Sigmoid colon (tissue), 7 donors: ENCODE measurements around the gene RCE1. TPM values are rescaled to one million over a fixed set of nuclear protein-coding genes. Genes with fewer than 3 reads are reported as not detected.

Experiments
- DNase-seq: peaks from one replicate; pipeline ENCODE4 v3.0.0-alpha.2; 2019
- H3K27ac ChIP-seq, 4 donors: fragments of 200-600 bp; sonication (generic); one replicate each; pipeline ENCODE4 v1.5.1; 2016 to 2019; ENCODE audit warnings: mild to moderate bottlenecking in 1 of 4
- H3K27me3 ChIP-seq, 3 donors: fragments of 200-600 bp; sonication (generic); one replicate each; pipeline ENCODE4 v1.5.1; 2019; ENCODE audit warnings: mild to moderate bottlenecking in 1 of 3
- H3K36me3 ChIP-seq, 4 donors: fragments of 200-600 bp; sonication (generic); one replicate each; pipeline ENCODE4 v1.5.1; 2016 to 2019
- H3K4me1 ChIP-seq, 4 donors: fragments of 200-600 bp; sonication (generic); one replicate each; pipeline ENCODE4 v1.5.1; 2017 to 2019
- H3K4me3 ChIP-seq, 4 donors: fragments of 200-600 bp; sonication (generic); one replicate each; pipeline ENCODE4 v1.5.1; 2017 to 2019; ENCODE audit warnings: mild to moderate bottlenecking in 2 of 4, moderate library complexity in 1 of 4
- H3K9me3 ChIP-seq, 4 donors: fragments of 200-600 bp in 3 of 4; sonication (generic) in 3 of 4; one replicate each; pipeline versions ENCODE4 v1.5.1 to v1.6.1; 2013 to 2019
- CTCF ChIP-seq, 4 experiments: fragments of 450-650 bp in 3 of 4; fragments of 200-600 bp in 1 of 4; IDR thresholded peaks; one replicate each; pipeline ENCODE4 v1.5.1; 2016 to 2019; ENCODE audit warnings: antibody characterized with exemption in 4 of 4, mild to moderate bottlenecking in 3 of 4, moderate library complexity in 2 of 4
- EP300 ChIP-seq, 4 donors: sonication (generic); formaldehyde crosslinking; IDR thresholded peaks; one replicate each; pipeline ENCODE4 v1.6.1; 2017; ENCODE audit warnings: antibody characterized with exemption in 4 of 4
- POLR2A ChIP-seq, 2 donors: fragments of 450-650 bp; IDR thresholded peaks; one replicate each; pipeline ENCODE4 v1.6.1; 2016; ENCODE audit warnings: antibody characterized with exemption in 2 of 2, mild to moderate bottlenecking in 2 of 2, moderate library complexity in 2 of 2
- POLR2AphosphoS5 ChIP-seq, 4 donors: sonication (generic); formaldehyde crosslinking; IDR thresholded peaks; one replicate each; pipeline ENCODE4 v1.6.1; 2017; ENCODE audit warnings: antibody characterized with exemption in 4 of 4
- WGBS, 2 donors: extraction: QIAGEN DNeasy Blood & Tissue Kit; methylation state at CpG; one replicate each; pipeline ENCODE4 v1.1.7; 2013; 5-methylcytosine and 5-hydroxymethylcytosine counted together
- intact Hi-C: fragments of 100-400 bp; cut with DNase I; formaldehyde crosslinking; loops from one replicate; pipeline ENCODE4 v1.15.1; 2023
- polyA plus RNA-seq, 3 donors: library from polyadenylated mRNA; stranded (reverse); fragments of 200-250 nt; gene quantifications; one replicate each; pipeline ENCODE4 v1.2.3, GENCODE V29; 2013
- total RNA-seq, 4 donors: library from RNA; depleted of rRNA; stranded (reverse); fragments of >200 nt; gene quantifications; one replicate each; pipeline ENCODE4 v1.1.0, GENCODE V29; 2016
- donor health status: healthy with polysubstance abuse.
- donor health status: Bipolar disorder and iron deficiency.
- donor health status: healthy.

Gene RCE1
- total and polyA plus RNA-seq, 7 donors: 6.1 to 23.0 (median 8.4) TPM

- no peak overlapping the region for H3K4me3 ChIP-seq
- intact Hi-C loops: no loop called here
- H3K27me3 ChIP-seq: no peaks in the 10 kb centered on the region
- no peak for TF ChIP-seq POLR2AphosphoS5 (IDR thresholded peaks at IDR 0.05)
- H3K9me3 ChIP-seq: no peaks in the 10 kb centered on the region
- H3K27ac ChIP-seq: no peak overlapping the region
- no peaks in the 10 kb centered on the region for H3K36me3 ChIP-seq
- 80 to 83% methylated on average over 9 of the region's 9 CpGs for WGBS, 2 donors
- peaks cover 0 to 8% (median 7%) of the 10 kb centered on the region in 4 donors for H3K4me1 ChIP-seq
- no peak for DNase-seq
These were observed 34.5 kb downstream of the RCE1 start for GRCh38 chr11:66877588-66878385.

GRCh38 chr11:66878474-66878873, 35.2 kb downstream of the RCE1 start:
- TF ChIP-seq EP300 (IDR thresholded peaks at IDR 0.05) (no peak), CTCF (IDR thresholded peaks at IDR 0.05) (no peak), POLR2A (IDR thresholded peaks at IDR 0.05) (no peak), POLR2AphosphoS5 (IDR thresholded peaks at IDR 0.05) (no peak)
- WGBS, 2 donors: 70 to 73% methylated on average over 12 of the region's 12 CpGs
- H3K4me3 ChIP-seq: no peak overlapping the region
- intact Hi-C loops: no loop called here
- no peaks in the 10 kb centered on the region for H3K36me3 ChIP-seq
- H3K9me3 ChIP-seq: no peaks in the 10 kb centered on the region
- H3K27ac ChIP-seq: no peak overlapping the region
- H3K4me1 ChIP-seq: peaks cover 0 to 12% (median 9%) of the 10 kb centered on the region in 4 donors
- DNase-seq: no peak
- no peaks in the 10 kb centered on the region for H3K27me3 ChIP-seq

GRCh38 chr11:66879000-66879399, 35.8 kb downstream of the RCE1 start:
- no peak for DNase-seq
- no peak for TF ChIP-seq CTCF (IDR thresholded peaks at IDR 0.05)
- TF ChIP-seq POLR2A (IDR thresholded peaks at IDR 0.05): no peak
- no peak for TF ChIP-seq EP300 (IDR thresholded peaks at IDR 0.05)
- TF ChIP-seq POLR2AphosphoS5 (IDR thresholded peaks at IDR 0.05): no peak
- Histone ChIP-seq H3K27ac (no peak overlapping the region), H3K9me3 (no peaks in the 10 kb centered on the region), H3K27me3 (no peaks in the 10 kb centered on the region), H3K4me3 (no peak overlapping the region), H3K4me1 (peaks cover 0 to 14% (median 9%) of the 10 kb centered on the region in 4 donors), H3K36me3 (no peaks in the 10 kb centered on the region)
- intact Hi-C loops: no loop called here
- WGBS, 2 donors: 90 to 95% methylated on average over 7 of the region's 7 CpGs

GRCh38 chr11:66879583-66879982, 36.3 kb downstream of the RCE1 start:
- Histone ChIP-seq H3K4me1 (peaks cover 0 to 14% (median 9%) of the 10 kb centered on the region in 4 donors), H3K9me3 (no peaks in the 10 kb centered on the region), H3K4me3 (no peak overlapping the region), H3K27me3 (no peaks in the 10 kb centered on the region), H3K27ac (no peak overlapping the region), H3K36me3 (no peaks in the 10 kb centered on the region)
- intact Hi-C loops: no loop called here
- TF ChIP-seq EP300 (IDR thresholded peaks at IDR 0.05) (no peak), CTCF (IDR thresholded peaks at IDR 0.05) (no peak), POLR2AphosphoS5 (IDR thresholded peaks at IDR 0.05) (no peak), POLR2A (IDR thresholded peaks at IDR 0.05) (no peak)
- 91 to 95% methylated on average over 9 of the region's 9 CpGs for WGBS, 2 donors
- DNase-seq: no peak

GRCh38 chr11:66879999-66880398, 36.8 kb downstream of the RCE1 start:
- Histone ChIP-seq H3K27ac (no peak overlapping the region), H3K36me3 (no peaks in the 10 kb centered on the region), H3K4me1 (peaks cover 0 to 14% (median 9%) of the 10 kb centered on the region in 4 donors), H3K27me3 (no peaks in the 10 kb centered on the region), H3K4me3 (no peak overlapping the region), H3K9me3 (no peaks in the 10 kb centered on the region)
- 56 to 85% methylated on average over 8 of the region's 8 CpGs for WGBS, 2 donors
- TF ChIP-seq POLR2A (IDR thresholded peaks at IDR 0.05) (no peak), EP300 (IDR thresholded peaks at IDR 0.05) (no peak)
- intact Hi-C loops: loop anchor here (5.0 kb wide), 1 partner anchor 38 kb away; the partner anchor contains the start of gene RCE1
- DNase-seq: no peak
